Endothelial cell of umbilical vein (primary cell): ENCODE data around the gene SRPX. TPM values are rescaled to one million over a fixed set of nuclear protein-coding genes. Genes with fewer than 3 reads are reported as not detected.

Experiments
- BruUV-seq: library from RNA; stranded (reverse); fragments of 400-500 nt; replicated peaks from 2 replicates; lab custom pipeline; 2021; lab: Mats Ljungman, UMichigan
- CTCF ChIA-PET: fragments of 300-600, 350-600 bp; sonication (Branson Sonifier 250); formaldehyde crosslinking; loops from one replicate; lab custom pipeline; 2021; ENCODE audit warnings: antibody characterized with exemption, inconsistent platforms; lab: Charles Lee
- POLR2A ChIA-PET: fragments of 300-600, 350-600 bp; sonication (Branson Sonifier 250); formaldehyde crosslinking; loops from one replicate; lab custom pipeline; 2021; ENCODE audit warnings: antibody characterized with exemption, inconsistent platforms; lab: Charles Lee
- DNase-seq: peaks from one replicate; pipeline ENCODE4 v3.0.0-alpha.2; 2011; ENCODE audit warnings: low read depth, low spot score
- FAIRE-seq: peaks from 2 replicates; lab custom pipeline; 2011; peaks lifted over from hg19 to GRCh38; lab: Jason Lieb, UNC
- H2AFZ ChIP-seq: 2 replicates; pipeline ENCODE4 v1.6.0; 2012; ENCODE audit warnings: low read depth, low read length, control low read depth, inconsistent platforms
- H3K27ac ChIP-seq: 2 replicates; pipeline ENCODE4 v1.5.1; 2011; ENCODE audit warnings: low read depth, mild to moderate bottlenecking, control low read depth, low read length, moderate library complexity; ENCODE audit not compliant: insufficient read depth
- H3K27me3 ChIP-seq, 2 experiments: 2 replicates each; pipeline versions ENCODE4 v1.6.0 to v1.6.1; 2011; ENCODE audit warnings: low read length in 2 of 2, mixed read lengths in 1 of 2; ENCODE audit not compliant: control insufficient read depth in 2 of 2, insufficient read depth in 2 of 2
- H3K36me3 ChIP-seq, 2 experiments: 2 replicates in 1 of 2; 3 replicates in 1 of 2; pipeline ENCODE4 v1.5.1; 2011; ENCODE audit warnings: low read length in 2 of 2, mild to moderate bottlenecking in 1 of 2, moderate library complexity in 1 of 2; ENCODE audit not compliant: control insufficient read depth in 2 of 2, insufficient read depth in 2 of 2; ENCODE audit errors: extremely low read depth in 1 of 2
- H3K4me1 ChIP-seq: 3 replicates; pipeline ENCODE4 v1.5.1; 2011; ENCODE audit warnings: mild to moderate bottlenecking, low read length; ENCODE audit not compliant: control insufficient read depth, insufficient read depth; ENCODE audit errors: extremely low read depth
- H3K4me2 ChIP-seq: 2 replicates; pipeline ENCODE4 v1.6.1; 2011; ENCODE audit warnings: low read length, control low read depth, mixed read lengths; ENCODE audit not compliant: insufficient read depth
- H3K4me3 ChIP-seq, 3 experiments: fragments of 200-600 bp in 1 of 3; sonication (generic), shearing (Covaris generic) in 1 of 3; replicated peaks in 1 of 3; 2 replicates each; pipeline ENCODE4 v1.5.1; 2011 to 2016; ENCODE audit warnings: control low read depth in 3 of 3, low read length in 3 of 3, mild to moderate bottlenecking in 2 of 3, inconsistent platforms in 1 of 3, low read depth in 1 of 3, moderate library complexity in 1 of 3; ENCODE audit not compliant: insufficient read depth in 1 of 3
- H3K79me2 ChIP-seq: 2 replicates; pipeline ENCODE4 v1.6.0; 2012; ENCODE audit warnings: low read length, inconsistent platforms; ENCODE audit not compliant: control insufficient read depth, insufficient read depth
- H3K9ac ChIP-seq: replicated peaks from 2 replicates; pipeline ENCODE3; 2011; ENCODE audit warnings: low read length, control low read depth; ENCODE audit not compliant: insufficient read depth; ENCODE audit errors: extremely low read depth
- H3K9me1 ChIP-seq: replicated peaks from 3 replicates; pipeline ENCODE4 v1.6.0; 2011; ENCODE audit warnings: mild to moderate bottlenecking, low read length; ENCODE audit not compliant: control insufficient read depth, insufficient read depth; ENCODE audit errors: extremely low read depth
- H3K9me3 ChIP-seq: replicated peaks from 2 replicates; pipeline ENCODE4 v1.5.1; 2012; ENCODE audit warnings: low read length, inconsistent platforms; ENCODE audit not compliant: control insufficient read depth, insufficient read depth
- H4K20me1 ChIP-seq: replicated peaks from 2 replicates; pipeline ENCODE3; 2011; ENCODE audit warnings: mild to moderate bottlenecking, low read length; ENCODE audit not compliant: control insufficient read depth, insufficient read depth; ENCODE audit errors: extremely low read depth
- CTCF ChIP-seq, 2 donors: IDR thresholded peaks; 1 replicate in 1 of 2; 2 replicates in 1 of 2; pipeline ENCODE4 v1.5.1; 2011; ENCODE audit warnings: low read length in 2 of 2, mild to moderate bottlenecking in 2 of 2, moderate library complexity in 2 of 2, control low read depth in 1 of 2, inconsistent platforms in 1 of 2, low read depth in 1 of 2; ENCODE audit not compliant: insufficient read depth in 1 of 2; ENCODE audit errors: extremely low read depth in 1 of 2
- GATA2 ChIP-seq: IDR thresholded peaks from 2 replicates; pipeline ENCODE4 v1.7.0; 2011; ENCODE audit warnings: low read depth, mild to moderate bottlenecking, moderate library complexity, mixed read lengths, low read length; ENCODE audit not compliant: insufficient read length, insufficient read depth
- MAX ChIP-seq: IDR thresholded peaks from 2 replicates; pipeline ENCODE4 v1.6.1; 2011; ENCODE audit not compliant: insufficient read depth, insufficient read length
- MYC ChIP-seq: IDR thresholded peaks from one replicate; pipeline ENCODE4 v1.6.1; 2011; ENCODE audit warnings: mild to moderate bottlenecking, low read depth, low read length
- dilution Hi-C: fragments of 300-500 bp; cut with MboI; formaldehyde crosslinking; loops from one replicate; pipeline ENCODE4 v1.15.0; 2019; ENCODE audit warnings: low sequenced_read_pairs; ENCODE audit not compliant: extremely low pct_ligation_motif_present
- intact Hi-C: fragments of 100-400 bp; cut with micrococcal nuclease; formaldehyde crosslinking; loops from one replicate; pipeline ENCODE4 v1.10.0; 2022
- polyA plus RNA-seq, 4 experiments: library from polyadenylated mRNA; depleted of rRNA in 3 of 4; stranded (reverse) in 3 of 4; unstranded in 1 of 4; fragments of >200 nt; gene quantifications; 2 replicates each; pipeline versions ENCODE4 v1.2.1 to v1.2.3, GENCODE V29; 2011 to 2012; ENCODE audit warnings: missing spikeins in 1 of 4
- total RNA-seq: library from RNA; stranded (reverse); gene quantifications from 2 replicates; pipeline ENCODE4 v1.2.3, GENCODE V29; 2021

SRPX gene
- total and polyA plus RNA-seq, 2 donors (not counting 3 experiments of a cell fraction or from before 2014, with no cell fraction given), result 104 to 140 TPM

- Histone ChIP-seq H3K4me1 (peaks cover 9% of the 10 kb centered on the region), H2AFZ (peak overlapping the region; percentile 82), H4K20me1 (no peaks in the 10 kb centered on the region), H3K9me3 (no peaks in the 10 kb centered on the region), H3K79me2 (peaks cover 40% of the 10 kb centered on the region), H3K36me3 (no peaks in the 10 kb centered on the region), H3K9me1 (no peaks in the 10 kb centered on the region), H3K4me2 (peak overlapping the region; percentile 92), H3K4me3 (no peak overlapping the region), H3K27me3 (no peaks in the 10 kb centered on the region), H3K27ac (no peak overlapping the region), H3K9ac (peak overlapping the region; percentile 80)
- CTCF ChIA-PET, result interaction anchor here (1.1 to 2.2 kb wide), 3 partner anchors 13 to 106 kb away, joined by 3 to 14 read pairs (median 8); partner anchors contain the start of gene RPGR
- FAIRE-seq, result no peak
- POLR2A ChIA-PET, result no interaction called here
- no peak for TF ChIP-seq MAX
- no peak for DNase-seq
- intact Hi-C loops, result loop anchor here (5.0 kb wide), 1 partner anchor 41 kb away; no protein-coding TSS in a partner anchor
- dilution Hi-C loops, result no loop called here
- no TSS peak for BruUV-seq
Observed at GRCh38 chrX:38221391-38221929, 789 bp upstream of the SRPX start.

GRCh38 chrX:38220024-38220414 lies 652 bp downstream of the SRPX start:
- Histone ChIP-seq H3K36me3 (no peaks in the 10 kb centered on the region), H3K9ac (peak overlapping the region; percentile 80), H3K9me1 (no peaks in the 10 kb centered on the region), H3K4me3 (peak overlapping the region; percentile 28 to 63 (median 57)), H3K79me2 (peaks cover 52% of the 10 kb centered on the region), H3K27me3 (no peaks in the 10 kb centered on the region), H4K20me1 (no peaks in the 10 kb centered on the region), H3K4me2 (peak overlapping the region; percentile 92), H2AFZ (peak overlapping the region; percentile 66), H3K27ac (peak overlapping the region; percentile 5), H3K4me1 (peaks cover 18% of the 10 kb centered on the region), H3K9me3 (no peaks in the 10 kb centered on the region)
- POLR2A ChIA-PET, result interaction anchor here (0.7 kb wide), 1 partner anchor 14 kb away, joined by 3 read pairs; no protein-coding TSS in a partner anchor
- peak; percentile 58 for DNase-seq
- dilution Hi-C loops, result no loop called here
- FAIRE-seq, result no peak
- CTCF ChIA-PET, result interaction anchor here (0.7 to 2.9 kb wide), 10 partner anchors 9 to 107 kb away, joined by 3 to 15 read pairs (median 6); partner anchors contain the start of gene RPGR
- no peak for TF ChIP-seq GATA2
- peak; percentile 17 for TF ChIP-seq MYC
- peak; percentile 14 to 47 for TF ChIP-seq CTCF (IDR thresholded peaks at IDR 0.05; ENCODE audit: extremely low read depth in 1 of 2, insufficient read depth in 1 of 2, low read depth in 1 of 2, low read length in 2 of 2)
- intact Hi-C loops, result loop anchor here (1.0 to 5.0 kb wide), 2 partner anchors 42 to 107 kb away; partner anchors contain the start of gene RPGR
- BruUV-seq, result no TSS peak
